Hematopoietic multipotent progenitor cell treated with erythropoietin and hydrocortisone succinate and interleukin-3 and kit ligand, for 4 days (in vitro differentiated cells): ENCODE results near the gene CYTH4.
A peak's percentile ranks its signal among the peaks of the same experiment; 100 is the strongest.
"Not testable (repeated sequence)": the region's sequence is repeated elsewhere in the genome, so short reads cannot be mapped to it uniquely, and the experiment has no call there.

ENCODE experiments used
- DNase-seq: peaks from one replicate; pipeline ENCODE4 v3.0.0-alpha.2; 2015

The CYTH4 gene

GRCh38 chr22:37249986-37250385 lies 32.3 kb upstream of the CYTH4 start:
- no peak for DNase-seq

- not testable (repeated sequence) for DNase-seq
These were observed 30.5 kb upstream of the CYTH4 start for GRCh38 chr22:37251836-37252235.

GRCh38 chr22:37253126-37253660 lies 29.1 kb upstream of the CYTH4 start:
- peak; percentile 51 for DNase-seq

GRCh38 chr22:37254209-37254866 lies 28.0 kb upstream of the CYTH4 start:
- DNase-seq = peak; percentile 58

- peak; percentile 62 for DNase-seq
These were observed 27.5 kb upstream of the CYTH4 start for GRCh38 chr22:37254867-37255233.

GRCh38 chr22:37255558-37256006 lies 26.7 kb upstream of the CYTH4 start:
- no peak for DNase-seq

- DNase-seq = no peak
These were observed 26.1 kb upstream of the CYTH4 start for GRCh38 chr22:37256075-37256726.

- DNase-seq = no peak
These were observed 24.1 kb upstream of the CYTH4 start for GRCh38 chr22:37258005-37258752.

- DNase-seq = no peak
These were observed 23.4 kb upstream of the CYTH4 start for GRCh38 chr22:37258753-37259401.

- DNase-seq = peak; percentile 74
These were observed 22.7 kb upstream of the CYTH4 start for GRCh38 chr22:37259540-37260029.

GRCh38 chr22:37260155-37260795 lies 22.0 kb upstream of the CYTH4 start:
- no peak for DNase-seq

GRCh38 chr22:37260901-37261336 lies 21.4 kb upstream of the CYTH4 start:
- peak; percentile 84 for DNase-seq

- no peak for DNase-seq
These were observed 20.0 kb upstream of the CYTH4 start for GRCh38 chr22:37262346-37262745.

GRCh38 chr22:37263966-37264887 lies 18.1 kb upstream of the CYTH4 start:
- DNase-seq = no peak

- DNase-seq = no peak
These were observed 15.7 kb upstream of the CYTH4 start for GRCh38 chr22:37266581-37267134.

GRCh38 chr22:37267135-37267587 lies 15.1 kb upstream of the CYTH4 start:
- DNase-seq = peak; percentile 75

- DNase-seq = peak; percentile 72
These were observed 14.5 kb upstream of the CYTH4 start for GRCh38 chr22:37267661-37268413.

GRCh38 chr22:37269936-37270678 lies 12.2 kb upstream of the CYTH4 start:
- peak; percentile 86 for DNase-seq
